ENCODE results near the gene FGD2.

Gene FGD2

GRCh38 chr6:37005061-37005810, at the start of gene FGD2:
TSS of gene FGD2 (plus strand) at chr6:37005655. CDS start at chr6:37005818, 163 bp downstream.
- peak; percentile 84 for DNase-seq

DNA sequence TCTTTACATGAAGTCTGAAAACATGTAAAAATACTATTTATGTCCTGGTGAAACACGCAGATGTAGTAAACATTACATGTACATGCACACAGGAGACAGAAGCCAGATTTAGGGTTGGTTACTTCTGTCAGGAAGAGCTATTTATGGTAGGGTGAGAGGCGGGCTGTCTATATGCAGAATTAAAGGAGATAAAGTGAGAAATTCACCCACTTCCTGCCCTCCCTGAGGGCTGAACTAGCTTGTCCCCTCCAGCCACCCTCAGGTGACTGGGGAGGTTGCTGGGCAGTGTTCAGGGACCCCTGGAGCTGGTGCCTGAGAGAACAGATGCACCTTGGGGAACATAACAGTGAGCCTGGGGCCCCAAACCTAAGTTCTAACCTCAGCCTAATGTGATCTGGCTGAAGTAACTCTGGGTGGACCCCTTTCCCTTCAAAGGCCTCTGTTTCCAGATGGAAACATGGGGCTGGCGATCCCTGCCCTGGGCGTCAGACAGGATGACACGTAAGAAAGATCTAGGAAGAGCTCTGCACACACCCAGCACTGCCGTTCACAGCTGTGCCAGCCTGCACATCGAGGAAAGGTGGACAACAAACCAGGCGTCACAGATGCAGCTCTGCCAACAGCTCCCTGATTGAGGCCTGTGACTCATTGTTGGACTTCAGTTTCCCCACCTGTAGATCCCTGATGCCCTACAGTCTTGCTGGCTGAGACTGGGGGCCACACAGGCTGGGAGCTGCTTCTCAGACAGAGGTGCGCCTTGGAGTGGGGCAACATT, 49.6 kb upstream of the FGD2 start:
- DNase-seq = no peak

DNA sequence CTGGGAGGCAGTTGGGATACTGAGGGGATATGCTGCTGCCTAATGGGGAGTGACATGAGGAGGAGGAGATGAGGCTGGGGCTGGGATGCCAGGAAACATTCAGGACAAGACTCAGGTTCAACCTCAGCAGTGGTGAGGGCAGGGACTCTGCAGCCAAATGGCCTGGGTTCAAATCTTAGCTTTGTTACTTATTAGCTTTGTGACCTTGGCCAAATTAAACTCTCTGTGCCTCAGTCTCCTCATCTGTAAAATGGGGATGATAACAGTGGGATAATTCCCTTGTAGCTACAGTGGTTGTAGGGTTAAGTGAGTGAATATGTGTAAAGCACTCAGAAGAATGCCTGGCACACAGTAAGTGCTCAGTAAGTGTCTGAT, 49.0 kb upstream of the FGD2 start:
- DNase-seq = no peak

GRCh38 chr6:36957773-36958271, 47.6 kb upstream of the FGD2 start:
- no peak for DNase-seq

DNA sequence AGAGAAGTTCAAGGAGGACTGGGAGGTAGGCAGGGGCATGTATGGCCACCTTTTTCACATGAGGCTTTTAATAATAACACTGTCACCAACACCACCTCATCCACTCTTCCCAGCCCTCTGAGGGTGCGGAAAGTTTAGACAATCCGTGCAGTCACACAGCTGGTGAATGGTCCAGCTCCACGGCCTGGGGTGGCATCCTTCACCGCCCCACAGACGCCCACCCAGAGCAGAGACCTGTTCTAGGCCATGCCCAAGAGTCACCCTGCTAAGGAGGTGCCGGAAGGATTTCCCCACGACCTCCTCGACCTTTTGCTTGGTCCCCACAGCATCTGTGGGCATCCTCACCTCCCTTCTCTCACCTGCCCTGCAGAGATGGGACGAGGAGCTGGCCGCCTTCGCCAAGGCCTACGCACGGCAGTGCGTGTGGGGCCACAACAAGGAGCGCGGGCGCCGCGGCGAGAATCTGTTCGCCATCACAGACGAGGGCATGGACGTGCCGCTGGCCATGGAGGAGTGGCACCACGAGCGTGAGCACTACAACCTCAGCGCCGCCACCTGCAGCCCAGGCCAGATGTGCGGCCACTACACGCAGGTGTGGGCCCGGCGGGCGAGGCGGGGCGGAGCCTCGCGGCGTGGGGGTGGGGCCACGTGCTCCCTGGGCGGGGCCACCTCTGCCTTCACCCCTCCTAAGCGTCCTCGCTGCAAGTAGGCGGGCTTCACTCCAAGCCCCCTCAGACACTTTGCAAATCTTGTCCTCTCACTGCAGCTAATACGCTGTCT, 46.5 kb upstream of the FGD2 start:
- DNase-seq = no peak

- DNase-seq = no peak
Observed at GRCh38 chr6:36959555-36960250, 45.8 kb upstream of the FGD2 start.

DNA sequence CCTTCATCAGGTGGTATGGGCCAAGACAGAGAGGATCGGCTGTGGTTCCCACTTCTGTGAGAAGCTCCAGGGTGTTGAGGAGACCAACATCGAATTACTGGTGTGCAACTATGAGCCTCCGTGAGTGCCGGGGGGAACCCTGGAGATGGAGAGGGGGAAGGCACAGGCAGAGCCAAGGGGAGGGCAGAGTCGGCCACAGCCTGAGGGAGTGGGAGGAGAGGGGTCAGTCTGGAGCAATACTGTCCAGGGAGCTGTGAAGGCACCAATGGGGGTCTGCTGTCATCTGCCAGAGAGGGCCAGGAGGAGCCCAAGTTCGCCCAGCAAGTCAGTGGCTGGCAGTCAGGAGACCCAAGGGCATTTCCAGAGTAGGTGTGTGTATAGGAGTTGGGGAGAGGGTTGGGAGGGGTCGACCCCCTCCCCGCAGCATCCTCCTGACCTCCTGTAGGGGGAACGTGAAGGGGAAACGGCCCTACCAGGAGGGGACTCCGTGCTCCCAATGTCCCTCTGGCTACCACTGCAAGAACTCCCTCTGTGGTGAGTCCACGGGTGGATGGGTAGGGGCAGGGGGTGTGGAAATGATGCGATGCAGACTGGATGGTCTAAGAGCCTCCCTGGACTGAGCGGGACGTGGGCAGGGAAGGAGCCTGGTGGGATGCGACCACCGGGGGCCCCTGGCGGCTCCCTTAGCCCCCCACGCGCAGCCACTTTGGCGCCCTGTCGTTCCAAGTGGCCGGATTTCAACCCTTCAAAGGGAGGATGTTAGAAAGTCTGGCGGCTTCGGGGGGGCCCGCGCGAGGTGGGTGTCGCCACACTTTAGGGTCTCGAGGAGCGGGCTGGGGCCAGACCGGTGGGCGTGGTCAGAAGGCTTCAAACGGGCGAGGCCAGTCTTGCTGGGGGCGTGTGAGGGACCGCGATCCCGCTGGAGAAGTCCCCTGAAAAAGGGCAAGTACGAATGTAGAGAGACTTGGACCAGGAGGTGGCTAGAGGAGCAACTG, 43.7 kb upstream of the FGD2 start:
- no peak for DNase-seq

GRCh38 chr6:36962874-36963273, 42.6 kb upstream of the FGD2 start:
- DNase-seq = peak; percentile 96

DNA sequence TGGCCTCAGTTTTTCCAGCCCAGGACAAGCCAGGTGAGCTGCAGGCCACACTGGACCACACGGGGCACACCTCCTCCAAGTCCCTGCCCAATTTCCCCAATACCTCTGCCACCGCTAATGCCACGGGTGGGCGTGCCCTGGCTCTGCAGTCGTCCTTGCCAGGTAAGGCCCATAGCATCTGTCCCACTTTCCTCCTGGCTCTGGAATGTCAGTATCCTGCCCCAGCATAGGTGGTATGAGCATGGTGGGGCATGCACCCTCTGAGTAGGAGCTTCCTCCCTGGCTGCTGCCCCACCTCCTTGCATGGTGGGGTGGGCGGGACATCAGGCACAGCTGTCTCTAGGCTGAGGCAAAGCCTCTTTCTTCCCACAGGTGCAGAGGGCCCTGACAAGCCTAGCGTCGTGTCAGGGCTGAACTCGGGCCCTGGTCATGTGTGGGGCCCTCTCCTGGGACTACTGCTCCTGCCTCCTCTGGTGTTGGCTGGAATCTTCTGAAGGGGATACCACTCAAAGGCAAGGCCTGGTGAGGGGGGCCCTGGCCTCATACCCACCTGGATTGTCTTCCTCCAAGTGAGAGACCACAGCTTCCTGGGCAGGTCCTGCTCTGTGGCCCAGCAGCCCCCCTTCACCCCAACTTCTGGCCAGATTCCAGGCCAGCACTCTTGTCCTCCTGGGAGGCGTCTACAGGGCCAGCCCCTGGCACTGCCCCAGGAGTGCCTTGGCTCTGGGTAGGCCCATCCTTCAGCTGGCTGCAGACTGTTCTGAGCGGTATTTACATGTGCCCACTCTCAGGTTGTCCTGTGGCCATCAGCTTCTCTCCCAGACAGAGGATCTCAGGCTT, 41.8 kb upstream of the FGD2 start:
- DNase-seq = no peak

DNA sequence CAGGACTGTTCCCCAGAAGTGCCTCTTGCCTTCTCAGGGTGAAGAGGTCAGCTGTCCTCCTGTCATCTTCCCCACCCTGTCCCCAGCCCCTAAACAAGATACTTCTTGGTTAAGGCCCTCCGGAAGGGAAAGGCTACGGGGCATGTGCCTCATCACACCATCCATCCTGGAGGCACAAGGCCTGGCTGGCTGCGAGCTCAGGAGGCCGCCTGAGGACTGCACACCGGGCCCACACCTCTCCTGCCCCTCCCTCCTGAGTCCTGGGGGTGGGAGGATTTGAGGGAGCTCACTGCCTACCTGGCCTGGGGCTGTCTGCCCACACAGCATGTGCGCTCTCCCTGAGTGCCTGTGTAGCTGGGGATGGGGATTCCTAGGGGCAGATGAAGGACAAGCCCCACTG, 41.1 kb upstream of the FGD2 start:
- no peak for DNase-seq

DNA sequence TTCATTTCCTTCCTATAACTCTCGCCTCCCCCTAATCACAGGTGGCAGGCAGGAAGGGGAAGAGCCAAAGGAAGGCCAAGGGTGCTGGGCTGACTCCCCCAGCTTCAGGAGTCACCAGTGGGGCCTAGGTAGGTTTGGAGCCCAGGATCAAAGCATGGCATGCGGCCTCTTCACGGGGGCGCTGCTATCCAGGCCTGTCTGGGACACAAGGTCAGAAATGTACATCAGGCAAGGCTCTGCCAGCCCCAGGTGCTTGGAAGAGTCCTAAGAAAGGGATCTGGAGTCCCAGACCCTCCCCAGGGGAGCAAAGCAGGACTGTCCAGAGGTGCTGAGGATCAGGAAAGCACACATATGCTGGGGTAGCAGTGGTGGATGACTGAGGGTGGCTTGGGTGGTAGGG, 40.5 kb upstream of the FGD2 start:
- no peak for DNase-seq

GRCh38 chr6:36967301-36967700, 38.2 kb upstream of the FGD2 start:
- no peak for DNase-seq

GRCh38 chr6:36967757-36968156, 37.7 kb upstream of the FGD2 start:
- no peak for DNase-seq

GRCh38 chr6:36968266-36968977, 37.0 kb upstream of the FGD2 start:
- DNase-seq = no peak

GRCh38 chr6:36969240-36969691, 36.2 kb upstream of the FGD2 start:
- no peak for DNase-seq

DNA sequence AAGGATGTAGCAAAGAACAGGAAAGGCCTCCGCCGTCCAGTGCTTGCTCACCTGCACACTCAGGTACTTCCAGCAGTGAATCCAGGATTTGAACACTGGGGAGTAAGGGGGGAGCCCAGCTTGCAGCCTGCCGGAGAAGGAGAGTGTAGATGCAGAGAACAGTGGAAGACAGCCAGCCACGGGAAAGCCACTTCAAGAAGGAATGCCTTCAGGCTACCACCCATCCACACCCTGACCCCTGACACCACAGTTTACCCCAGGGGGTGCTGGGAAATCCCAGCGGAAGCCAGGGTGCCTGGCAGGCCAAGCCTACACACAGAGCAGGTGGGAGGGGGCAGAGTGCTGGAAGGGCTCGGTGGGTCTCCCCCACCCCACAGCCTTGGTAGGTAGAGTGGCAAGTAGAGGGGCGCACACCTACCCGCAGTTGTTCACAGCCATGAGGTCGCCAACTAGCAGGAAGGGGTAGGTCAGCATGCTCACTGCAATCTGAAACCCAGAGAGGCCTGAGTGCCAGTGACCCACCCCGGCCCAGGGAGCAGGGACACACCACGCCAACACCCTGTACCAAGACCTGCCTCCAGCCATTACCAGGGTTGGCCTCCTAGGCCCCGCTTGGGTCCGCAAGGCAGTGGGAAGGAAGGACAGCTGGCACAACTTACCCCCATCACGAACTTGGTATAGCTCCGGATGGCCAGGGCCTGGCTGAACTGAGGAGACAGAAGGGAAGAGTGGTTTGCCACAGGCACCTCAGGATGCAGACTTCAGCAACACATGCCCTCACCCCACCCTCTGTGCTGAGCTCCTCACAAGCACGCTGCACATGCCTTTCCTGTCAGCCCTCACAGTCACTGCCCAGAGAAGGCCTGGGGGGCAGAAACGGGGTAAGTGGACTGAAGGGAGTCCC, 35.2 kb upstream of the FGD2 start:
- no peak for DNase-seq

- DNase-seq = no peak
Observed at GRCh38 chr6:36970892-36971842, 34.3 kb upstream of the FGD2 start.
